HepG2 (cell line): Measurements from ENCODE around the gene PTPRM. TPM values are rescaled to one million over a fixed set of nuclear protein-coding genes. Genes with fewer than 3 reads are reported as not detected.

ENCODE experiments used
- ARNT2 ChIP-seq: sonication (generic); formaldehyde crosslinking; IDR thresholded peaks from 2 replicates; pipeline ENCODE4 v1.8.0; 2022; ENCODE audit warnings: mild to moderate bottlenecking, low read depth, missing genetic modification reagents, moderate library complexity
- CHCHD3 ChIP-seq: sonication (generic); formaldehyde crosslinking; IDR thresholded peaks from 2 replicates; pipeline ENCODE4 v1.8.0; 2022; ENCODE audit warnings: mild to moderate bottlenecking, missing genetic modification reagents, moderate library complexity
- ELF3 ChIP-seq: IDR thresholded peaks from 2 replicates; pipeline ENCODE4 v1.6.1; 2016; ENCODE audit warnings: missing genetic modification reagents, missing compliant biosample characterization
- FOXA3 ChIP-seq: IDR thresholded peaks from 2 replicates; pipeline ENCODE4 v1.6.1; 2016; ENCODE audit warnings: missing genetic modification reagents, missing compliant biosample characterization
- HNRNPLL ChIP-seq: fragments of 200-400 bp; formaldehyde crosslinking; IDR thresholded peaks from 2 replicates; pipeline ENCODE4 v1.6.1; 2017; ENCODE audit warnings: mild to moderate bottlenecking, low read depth, low read length; ENCODE audit not compliant: poor library complexity, severe bottlenecking
- NFE2 ChIP-seq: sonication (generic); formaldehyde crosslinking; IDR thresholded peaks from 2 replicates; pipeline ENCODE4 v1.4.0; 2020; ENCODE audit warnings: missing genetic modification reagents
- NFYC ChIP-seq: IDR thresholded peaks from 2 replicates; pipeline ENCODE4 v1.6.1; 2016; ENCODE audit warnings: missing genetic modification reagents, missing compliant biosample characterization
- NR2F6 ChIP-seq, 2 experiments: IDR thresholded peaks; 2 replicates each; pipeline ENCODE4 v1.6.1; 2016; ENCODE audit warnings: antibody characterized with exemption in 1 of 2, mild to moderate bottlenecking in 1 of 2
- POLR2A ChIP-seq, 2 experiments: IDR thresholded peaks; 2 replicates each; pipeline ENCODE4 v1.6.1; 2011; ENCODE audit warnings: low read depth in 2 of 2, low read length in 2 of 2, mild to moderate bottlenecking in 1 of 2, moderate library complexity in 1 of 2; ENCODE audit not compliant: insufficient read depth in 1 of 2
- RBM39 ChIP-seq: fragments of 200-400 bp; formaldehyde crosslinking; IDR thresholded peaks from one replicate; pipeline ENCODE4 v1.6.1; 2018; ENCODE audit warnings: antibody characterized with exemption, mild to moderate bottlenecking, low read depth, low read length; ENCODE audit not compliant: poor library complexity, severe bottlenecking
- SMAD9 ChIP-seq: sonication (generic); formaldehyde crosslinking; IDR thresholded peaks from 2 replicates; pipeline ENCODE4 v1.5.1; 2020; ENCODE audit warnings: mild to moderate bottlenecking, missing genetic modification reagents
- SMARCE1 ChIP-seq: fragments of 450-650 bp; IDR thresholded peaks from 2 replicates; pipeline ENCODE4 v1.6.1; 2017; ENCODE audit warnings: borderline replicate concordance
- STAT5B ChIP-seq: sonication (generic); formaldehyde crosslinking; IDR thresholded peaks from 2 replicates; pipeline ENCODE4 v1.4.0; 2020; ENCODE audit warnings: missing genetic modification reagents
- TRIM24 ChIP-seq: sonication (generic); formaldehyde crosslinking; IDR thresholded peaks from 2 replicates; pipeline ENCODE4 v1.8.0; 2022; ENCODE audit warnings: mild to moderate bottlenecking, missing genetic modification reagents
- ZFP36L2 ChIP-seq: sonication (generic); formaldehyde crosslinking; IDR thresholded peaks from 2 replicates; pipeline ENCODE4 v1.4.0; 2020; ENCODE audit warnings: missing genetic modification reagents
- ZNF20 ChIP-seq: sonication (generic); formaldehyde crosslinking; IDR thresholded peaks from 2 replicates; pipeline ENCODE4 v1.4.0; 2020; ENCODE audit warnings: mild to moderate bottlenecking, moderate library complexity, missing genetic modification reagents
- ZNF260 ChIP-seq: sonication (generic); formaldehyde crosslinking; IDR thresholded peaks from 2 replicates; pipeline ENCODE4 v1.4.0; 2020; ENCODE audit warnings: missing genetic modification reagents, low read depth, mild to moderate bottlenecking, borderline replicate concordance
- ZNF547 ChIP-seq: sonication (generic); formaldehyde crosslinking; IDR thresholded peaks from 2 replicates; pipeline ENCODE4 v1.5.1; 2020; ENCODE audit warnings: mild to moderate bottlenecking, missing genetic modification reagents
- ZNF607 ChIP-seq: sonication (generic); formaldehyde crosslinking; IDR thresholded peaks from 2 replicates; pipeline ENCODE4 v1.5.1; 2020; ENCODE audit warnings: missing genetic modification reagents, mild to moderate bottlenecking, borderline replicate concordance
- ZNF713 ChIP-seq: sonication (generic); formaldehyde crosslinking; IDR thresholded peaks from 2 replicates; pipeline ENCODE4 v1.4.0; 2020; ENCODE audit warnings: mild to moderate bottlenecking, missing genetic modification reagents
- ZNF747 ChIP-seq: sonication (generic); formaldehyde crosslinking; IDR thresholded peaks from 2 replicates; pipeline ENCODE4 v1.8.1; 2023; ENCODE audit warnings: missing genetic modification reagents, mild to moderate bottlenecking, borderline replicate concordance
- ZSCAN22 ChIP-seq: sonication (generic); formaldehyde crosslinking; IDR thresholded peaks from 2 replicates; pipeline ENCODE4 v1.4.0; 2020; ENCODE audit warnings: mild to moderate bottlenecking, missing genetic modification reagents
- ZSCAN29 ChIP-seq: sonication (generic); formaldehyde crosslinking; conservative IDR thresholded peaks from 2 replicates; pipeline ENCODE4 v1.4.0; 2020; ENCODE audit warnings: mild to moderate bottlenecking, missing genetic modification reagents
- polyA plus RNA-seq, 8 experiments: library from polyadenylated mRNA; depleted of rRNA in 3 of 8; stranded (reverse) in 7 of 8; unstranded in 1 of 8; fragments of >200 nt; fragmentation: Illumina TruSeq in 4 of 8; extraction: Trizol in 4 of 8; gene quantifications; 2 replicates each; pipeline versions ENCODE4 v1.2.1 to v1.2.3, GENCODE V29; 2011 to 2016; ENCODE audit warnings: low read depth in 4 of 8, missing spikeins in 1 of 8, mixed read lengths in 1 of 8; ENCODE audit not compliant: insufficient read depth in 1 of 8
- total RNA-seq, 5 experiments: library from RNA; depleted of rRNA; stranded (reverse); fragments of >200 nt; fragmentation: Illumina TruSeq; extraction: Trizol; gene quantifications; 2 replicates each; pipeline ENCODE4 v1.2.3, GENCODE V29; 2016; ENCODE audit warnings: low read depth in 1 of 5
- TF ChIP-seq, protein P1 (sequence below): IDR thresholded peaks from 2 replicates; pipeline ENCODE4 v1.6.1; 2016; ENCODE audit warnings: low read depth
- TF ChIP-seq, protein P2 (sequence below): sonication (generic); formaldehyde crosslinking; IDR thresholded peaks from 2 replicates; pipeline ENCODE4 v1.4.0; 2020; ENCODE audit warnings: missing genetic modification reagents, low read depth, mild to moderate bottlenecking, borderline replicate concordance
- TF ChIP-seq, protein P3 (sequence below): sonication (generic); formaldehyde crosslinking; IDR thresholded peaks from 2 replicates; pipeline ENCODE4 v1.8.0; 2022; ENCODE audit warnings: missing genetic modification reagents, mild to moderate bottlenecking, borderline replicate concordance
- TF ChIP-seq, protein P4 (sequence below): sonication (generic); formaldehyde crosslinking; IDR thresholded peaks from 2 replicates; pipeline ENCODE4 v1.5.0; 2020; ENCODE audit warnings: missing genetic modification reagents
- TF ChIP-seq, protein P5 (sequence below): sonication (generic); formaldehyde crosslinking; IDR thresholded peaks from 2 replicates; pipeline ENCODE4 v1.4.0; 2020; ENCODE audit warnings: mild to moderate bottlenecking, missing genetic modification reagents

Gene PTPRM
- total and polyA plus RNA-seq, 2 of the 13 experiments (the other 11 are each of a cell fraction or from before 2014, with no cell fraction given), result 12.6 to 108 TPM

DNA sequence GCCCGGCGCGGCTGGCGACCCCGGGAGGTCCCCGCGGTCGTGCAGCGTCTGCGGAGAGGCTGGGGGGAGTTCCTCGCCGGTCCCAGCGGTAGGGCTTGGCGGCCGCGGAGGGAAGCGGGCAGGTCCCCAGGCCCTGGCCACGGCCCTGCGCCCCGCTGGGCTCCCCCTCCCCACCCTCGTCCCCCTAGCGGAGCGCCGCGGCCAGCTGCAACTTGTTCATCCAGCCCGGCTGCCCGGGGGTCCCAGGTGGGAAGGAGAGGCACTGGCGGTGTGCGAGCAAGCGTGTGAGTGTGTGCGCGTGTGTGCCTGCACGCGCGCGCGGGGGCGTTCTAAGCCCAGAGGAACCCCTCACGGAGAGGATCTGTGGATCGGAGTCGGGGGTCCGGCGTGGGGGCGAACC is 1.3 kb downstream of the PTPRM start (continued):
- no peak for TF ChIP-seq RBM39
- TF ChIP-seq SMARCE1, result no peak
- TF ChIP-seq ZNF20, result no peak
- no peak for TF ChIP-seq CHCHD3 (CRISPR knock-in tag)
- no peak for TF ChIP-seq ZFP36L2 (CRISPR knock-in tag)
- no peak for TF ChIP-seq NFE2 (CRISPR knock-in tag)
- TF ChIP-seq ZNF547 (CRISPR knock-in tag), result no peak
- no peak for TF ChIP-seq ELF3 (CRISPR knock-in tag)
- TF ChIP-seq ZNF713 (CRISPR knock-in tag), result no peak
- no peak for TF ChIP-seq ZNF260
- TF ChIP-seq POLR2A (IDR thresholded peaks at IDR 0.05; ENCODE audit: insufficient read depth in 1 of 2, low read depth in 2 of 2, low read length in 2 of 2), result no peak
- no peak for TF ChIP-seq ZNF607 (CRISPR knock-in tag)
- no peak for TF ChIP-seq FOXA3 (CRISPR knock-in tag)
- no peak for TF ChIP-seq ZSCAN22
- no peak for TF ChIP-seq NFYC (CRISPR knock-in tag)
- TF ChIP-seq ZSCAN29 (CRISPR knock-in tag), result no peak
- TF ChIP-seq, protein P1, sequence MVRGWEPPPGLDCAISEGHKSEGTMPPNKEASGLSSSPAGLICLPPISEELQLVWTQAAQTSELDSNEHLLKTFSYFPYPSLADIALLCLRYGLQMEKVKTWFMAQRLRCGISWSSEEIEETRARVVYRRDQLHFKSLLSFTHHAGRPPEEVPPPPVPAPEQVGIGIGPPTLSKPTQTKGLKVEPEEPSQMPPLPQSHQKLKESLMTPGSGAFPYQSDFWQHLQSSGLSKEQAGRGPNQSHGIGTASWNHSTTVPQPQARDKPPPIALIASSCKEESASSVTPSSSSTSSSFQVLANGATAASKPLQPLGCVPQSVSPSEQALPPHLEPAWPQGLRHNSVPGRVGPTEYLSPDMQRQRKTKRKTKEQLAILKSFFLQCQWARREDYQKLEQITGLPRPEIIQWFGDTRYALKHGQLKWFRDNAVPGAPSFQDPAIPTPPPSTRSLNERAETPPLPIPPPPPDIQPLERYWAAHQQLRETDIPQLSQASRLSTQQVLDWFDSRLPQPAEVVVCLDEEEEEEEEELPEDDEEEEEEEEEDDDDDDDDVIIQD (CRISPR knock-in tag), result no peak
- no peak for TF ChIP-seq TRIM24 (CRISPR knock-in tag)
- TF ChIP-seq SMAD9 (CRISPR knock-in tag), result no peak
- TF ChIP-seq, protein P2, sequence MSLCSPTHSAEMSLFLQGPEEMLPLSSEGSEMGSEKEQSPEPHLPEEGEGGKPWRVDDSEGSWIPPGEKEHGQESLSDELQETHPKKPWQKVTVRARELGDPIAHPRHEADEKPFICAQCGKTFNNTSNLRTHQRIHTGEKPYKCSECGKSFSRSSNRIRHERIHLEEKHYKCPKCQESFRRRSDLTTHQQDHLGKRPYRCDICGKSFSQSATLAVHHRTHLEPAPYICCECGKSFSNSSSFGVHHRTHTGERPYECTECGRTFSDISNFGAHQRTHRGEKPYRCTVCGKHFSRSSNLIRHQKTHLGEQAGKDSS (CRISPR knock-in tag), result peak; percentile 33; the same call in 1 of the 2 replicates
- no peak for TF ChIP-seq NR2F6 (IDR thresholded peaks at IDR 0.05)
- 0 out of 2 replicates have a peak, but pooled peaks have one; percentile 15 for TF ChIP-seq NR2F6 (CRISPR knock-in tag; IDR thresholded peaks at IDR 0.05)
- no peak for TF ChIP-seq ZNF747
- TF ChIP-seq, protein P3, sequence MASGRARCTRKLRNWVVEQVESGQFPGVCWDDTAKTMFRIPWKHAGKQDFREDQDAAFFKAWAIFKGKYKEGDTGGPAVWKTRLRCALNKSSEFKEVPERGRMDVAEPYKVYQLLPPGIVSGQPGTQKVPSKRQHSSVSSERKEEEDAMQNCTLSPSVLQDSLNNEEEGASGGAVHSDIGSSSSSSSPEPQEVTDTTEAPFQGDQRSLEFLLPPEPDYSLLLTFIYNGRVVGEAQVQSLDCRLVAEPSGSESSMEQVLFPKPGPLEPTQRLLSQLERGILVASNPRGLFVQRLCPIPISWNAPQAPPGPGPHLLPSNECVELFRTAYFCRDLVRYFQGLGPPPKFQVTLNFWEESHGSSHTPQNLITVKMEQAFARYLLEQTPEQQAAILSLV (CRISPR knock-in tag), result no peak
- TF ChIP-seq, protein P4, sequence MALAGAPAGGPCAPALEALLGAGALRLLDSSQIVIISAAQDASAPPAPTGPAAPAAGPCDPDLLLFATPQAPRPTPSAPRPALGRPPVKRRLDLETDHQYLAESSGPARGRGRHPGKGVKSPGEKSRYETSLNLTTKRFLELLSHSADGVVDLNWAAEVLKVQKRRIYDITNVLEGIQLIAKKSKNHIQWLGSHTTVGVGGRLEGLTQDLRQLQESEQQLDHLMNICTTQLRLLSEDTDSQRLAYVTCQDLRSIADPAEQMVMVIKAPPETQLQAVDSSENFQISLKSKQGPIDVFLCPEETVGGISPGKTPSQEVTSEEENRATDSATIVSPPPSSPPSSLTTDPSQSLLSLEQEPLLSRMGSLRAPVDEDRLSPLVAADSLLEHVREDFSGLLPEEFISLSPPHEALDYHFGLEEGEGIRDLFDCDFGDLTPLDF (CRISPR knock-in tag), result no peak
- no peak; the same call in 1 of the 2 replicates for TF ChIP-seq ARNT2
- peak; percentile 11 for TF ChIP-seq HNRNPLL
- TF ChIP-seq STAT5B (CRISPR knock-in tag), result no peak
- TF ChIP-seq, protein P5, sequence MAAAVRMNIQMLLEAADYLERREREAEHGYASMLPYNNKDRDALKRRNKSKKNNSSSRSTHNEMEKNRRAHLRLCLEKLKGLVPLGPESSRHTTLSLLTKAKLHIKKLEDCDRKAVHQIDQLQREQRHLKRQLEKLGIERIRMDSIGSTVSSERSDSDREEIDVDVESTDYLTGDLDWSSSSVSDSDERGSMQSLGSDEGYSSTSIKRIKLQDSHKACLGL, result peak; percentile 22; the same call in 1 of the 2 replicates
